ENCODE results near the gene FOXC1.
A peak's percentile ranks its signal among the peaks of the same experiment; 100 is the strongest.

The FOXC1 gene

DNA sequence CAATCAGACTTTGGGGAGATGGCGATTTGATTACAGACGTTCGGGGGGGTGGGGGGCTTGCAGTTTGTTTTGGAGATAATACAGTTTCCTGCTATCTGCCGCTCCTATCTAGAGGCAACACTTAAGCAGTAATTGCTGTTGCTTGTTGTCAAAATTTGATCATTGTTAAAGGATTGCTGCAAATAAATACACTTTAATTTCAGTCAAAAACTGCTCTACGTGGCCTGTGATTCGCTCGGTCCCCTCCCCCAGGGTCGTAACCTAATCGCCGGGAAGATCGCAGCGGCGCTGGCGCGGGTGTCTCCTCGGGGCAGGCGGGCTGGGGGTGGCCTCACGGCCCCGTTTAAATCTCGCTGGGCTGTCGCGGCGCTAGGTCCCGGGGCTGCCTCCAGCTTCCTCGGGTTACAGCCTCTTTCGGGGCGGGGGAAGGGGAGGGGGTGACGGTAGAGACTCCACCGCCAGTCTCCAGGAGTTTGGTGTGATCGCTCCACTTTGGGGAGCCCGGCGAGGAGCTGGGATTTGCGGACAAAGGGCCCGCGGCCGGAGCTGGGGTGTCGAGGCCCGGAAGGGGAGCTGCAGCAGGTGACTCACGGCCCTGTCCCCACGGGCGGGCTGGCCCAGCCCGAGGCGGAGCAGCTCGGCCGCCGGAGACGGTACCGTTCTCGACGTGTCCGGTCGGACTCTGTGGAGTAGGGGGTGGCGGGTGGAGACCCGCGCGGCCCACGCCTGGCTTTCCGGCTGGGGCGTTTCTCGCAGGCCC is 4.2 kb downstream of the FOXC1 start:
- Histone ChIP-seq H3K27me3 (ENCODE audit: insufficient read depth, low read length) (peaks cover 99% of the 10 kb centered on the region), H3K4me3 (ENCODE audit: low read length) (peak overlapping the region; percentile 42), H3K9ac (ENCODE audit: low read depth, low read length) (peak overlapping the region; percentile 31; the same call in 1 of the 2 replicates), H3K36me3 (ENCODE audit: insufficient read depth, low read length) (no peaks in the 10 kb centered on the region), H3K27ac (ENCODE audit: low read depth, low read length) (no peak overlapping the region), H3K9me3 (ENCODE audit: insufficient read depth, low read depth, low read length) (no peaks in the 10 kb centered on the region), H3K4me1 (ENCODE audit: insufficient read depth, low read length) (no peaks in the 10 kb centered on the region)
- WGBS, result under 1% methylated on average over 60 of the region's 60 CpGs

GRCh38 chr6:1614448-1615150 is 4.9 kb downstream of the FOXC1 start:
- H3K36me3 ChIP-seq (ENCODE audit: insufficient read depth, low read length), result no peaks in the 10 kb centered on the region
- H3K27me3 ChIP-seq (ENCODE audit: insufficient read depth, low read length), result peaks cover 100% of the 10 kb centered on the region
- under 1% methylated on average over 85 of the region's 85 CpGs for WGBS
- H3K4me3 ChIP-seq (ENCODE audit: low read length), result peak overlapping the region; percentile 45
- H3K27ac ChIP-seq (ENCODE audit: low read depth, low read length), result no peak overlapping the region
- no peaks in the 10 kb centered on the region for H3K9me3 ChIP-seq (ENCODE audit: insufficient read depth, low read depth, low read length)
- no peaks in the 10 kb centered on the region for H3K4me1 ChIP-seq (ENCODE audit: insufficient read depth, low read length)
- peak overlapping the region; percentile 44 for H3K9ac ChIP-seq (ENCODE audit: low read depth, low read length)

DNA sequence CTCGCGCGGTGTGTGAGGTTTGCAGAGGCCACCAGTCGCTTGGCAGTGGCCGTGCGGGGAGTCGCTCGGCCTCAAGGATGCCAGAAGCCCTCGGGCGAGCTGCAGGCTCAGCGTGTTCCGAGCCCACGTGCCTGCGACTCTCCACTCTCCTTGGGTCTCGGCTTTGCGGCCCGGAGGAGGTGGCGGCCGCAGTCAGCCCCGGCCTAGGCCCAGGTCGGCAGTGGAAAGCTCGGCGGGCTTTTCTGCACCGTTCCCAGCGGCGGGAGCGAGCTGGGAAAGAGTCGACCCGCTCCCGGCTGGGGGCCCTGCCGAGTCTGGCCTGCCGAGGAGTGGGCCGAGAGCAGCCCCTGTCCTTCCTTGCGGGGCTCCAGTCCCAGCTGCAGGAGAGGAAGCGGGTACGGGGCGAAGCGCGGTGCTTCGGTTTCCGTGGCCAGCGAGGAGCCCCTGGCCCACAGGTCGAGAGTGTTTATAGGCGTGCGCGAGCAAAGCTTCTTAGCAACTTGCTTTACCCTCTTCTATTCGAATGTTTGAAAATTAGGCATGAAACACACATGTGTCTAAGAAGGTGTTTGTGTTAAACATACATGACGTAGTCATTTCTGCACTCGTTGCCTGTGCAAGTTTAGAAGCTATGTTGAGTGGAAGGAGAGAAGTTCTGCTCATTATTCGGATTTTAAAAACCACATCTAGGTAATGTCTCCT is 5.6 kb downstream of the FOXC1 start:
- H3K9ac ChIP-seq (ENCODE audit: low read depth, low read length), result peak overlapping the region; percentile 44; the same call in 1 of the 2 replicates
- peaks cover 100% of the 10 kb centered on the region for H3K27me3 ChIP-seq (ENCODE audit: insufficient read depth, low read length)
- WGBS, result 4% methylated on average over 50 of the region's 50 CpGs
- no peak overlapping the region for H3K27ac ChIP-seq (ENCODE audit: low read depth, low read length)
- no peaks in the 10 kb centered on the region for H3K4me1 ChIP-seq (ENCODE audit: insufficient read depth, low read length)
- H3K9me3 ChIP-seq (ENCODE audit: insufficient read depth, low read depth, low read length), result no peaks in the 10 kb centered on the region
- H3K36me3 ChIP-seq (ENCODE audit: insufficient read depth, low read length), result no peaks in the 10 kb centered on the region
- peak overlapping the region; percentile 45 for H3K4me3 ChIP-seq (ENCODE audit: low read length)

- Histone ChIP-seq H3K9me3 (ENCODE audit: insufficient read depth, low read depth, low read length) (no peaks in the 10 kb centered on the region), H3K27ac (ENCODE audit: low read depth, low read length) (no peak overlapping the region), H3K4me3 (ENCODE audit: low read length) (no peak overlapping the region), H3K36me3 (ENCODE audit: insufficient read depth, low read length) (no peaks in the 10 kb centered on the region), H3K9ac (ENCODE audit: low read depth, low read length) (no peak overlapping the region), H3K27me3 (ENCODE audit: insufficient read depth, low read length) (peaks cover 100% of the 10 kb centered on the region), H3K4me1 (ENCODE audit: insufficient read depth, low read length) (peaks cover 3% of the 10 kb centered on the region; the same call in 1 of the 2 replicates)
- 37% methylated on average over 8 of the region's 10 CpGs for WGBS
Measured at GRCh38 chr6:1615853-1616420, 6.2 kb downstream of the FOXC1 start.

DNA sequence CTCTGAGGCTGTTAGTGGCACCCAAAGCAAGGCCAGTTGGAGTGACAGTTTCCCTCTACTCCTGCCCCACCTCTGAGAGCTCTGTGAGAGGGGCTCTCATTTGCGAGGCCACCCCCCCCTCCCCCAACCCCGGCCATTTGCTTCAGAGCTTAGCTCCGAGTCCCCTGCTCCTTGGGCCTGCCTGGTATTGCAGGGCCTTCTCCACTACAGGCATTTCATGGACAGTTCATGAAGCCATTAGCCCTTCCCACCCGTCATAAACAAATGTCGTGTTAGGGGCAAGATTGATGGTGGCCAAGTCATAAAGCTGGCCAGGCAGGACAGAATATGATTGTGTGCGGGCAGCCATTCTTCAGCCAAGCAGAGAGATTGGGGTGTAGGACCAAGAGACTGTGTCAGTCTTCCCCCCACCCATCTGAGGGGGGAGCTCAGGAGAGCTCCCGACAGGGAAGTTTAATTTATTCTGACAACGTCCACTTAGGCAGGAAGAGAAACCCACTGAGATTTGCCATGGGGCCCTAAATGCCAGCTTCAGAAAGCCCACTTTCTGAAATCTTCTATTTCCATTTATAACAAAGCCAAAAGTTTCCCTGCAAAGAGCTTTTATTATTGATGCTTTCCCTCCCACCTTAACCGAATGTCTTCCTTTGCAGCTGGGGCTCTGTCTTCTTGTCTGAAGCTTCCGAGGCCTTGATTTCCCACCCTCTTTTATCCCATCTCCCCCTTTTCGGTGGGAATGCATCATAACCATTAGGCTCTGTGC is 7.2 kb downstream of the FOXC1 start:
- no peaks in the 10 kb centered on the region for H3K36me3 ChIP-seq (ENCODE audit: insufficient read depth, low read length)
- H3K27me3 ChIP-seq (ENCODE audit: insufficient read depth, low read length), result peaks cover 100% of the 10 kb centered on the region
- no peaks in the 10 kb centered on the region for H3K9me3 ChIP-seq (ENCODE audit: insufficient read depth, low read depth, low read length)
- H3K4me1 ChIP-seq (ENCODE audit: insufficient read depth, low read length), result peaks cover 3% of the 10 kb centered on the region; the same call in 1 of the 2 replicates
- WGBS, result 24% methylated on average over 11 of the region's 11 CpGs
- no peak overlapping the region for H3K9ac ChIP-seq (ENCODE audit: low read depth, low read length)
- no peak overlapping the region for H3K27ac ChIP-seq (ENCODE audit: low read depth, low read length)
- no peak overlapping the region for H3K4me3 ChIP-seq (ENCODE audit: low read length)

DNA sequence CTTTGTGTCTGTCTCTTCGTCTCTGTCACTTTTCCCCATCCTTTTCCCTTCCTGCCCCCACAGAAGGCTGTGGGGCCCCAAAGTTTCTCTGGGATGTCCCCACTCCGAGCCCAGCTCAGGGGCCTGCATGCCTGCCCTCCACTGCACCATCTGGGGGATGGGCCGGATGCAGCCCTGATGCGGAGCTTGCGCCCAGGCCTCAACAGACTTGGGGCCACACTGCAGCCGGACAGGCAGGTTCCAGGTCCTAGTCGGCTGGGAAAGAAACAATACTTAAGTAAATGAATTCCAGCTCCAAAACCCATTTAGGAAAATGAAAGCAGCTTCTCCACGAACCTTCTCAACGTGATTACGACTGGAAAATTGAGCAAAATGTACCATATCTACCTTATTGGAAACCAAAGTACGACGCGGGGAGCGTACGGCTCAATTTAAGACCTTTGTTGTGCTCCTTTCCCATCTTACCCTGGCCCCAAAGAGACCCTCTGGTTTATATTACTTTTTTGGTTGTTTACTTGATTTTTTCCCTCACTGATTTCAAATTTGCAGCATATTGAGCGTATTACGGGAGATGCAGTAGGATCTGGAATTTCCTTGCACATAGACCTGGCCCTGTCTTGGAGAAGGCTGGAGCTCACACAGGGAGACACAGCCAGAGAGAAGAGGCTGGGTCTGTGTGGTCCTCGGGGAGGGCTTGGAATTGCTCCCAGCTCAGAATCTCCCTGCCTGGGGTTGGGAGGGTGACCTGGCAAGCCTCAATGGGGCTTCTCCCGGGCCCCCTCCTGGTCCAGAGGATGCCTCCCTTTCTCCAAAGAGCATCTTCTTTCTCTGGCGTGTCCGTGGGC is 8.0 kb downstream of the FOXC1 start:
- WGBS, result 49% methylated on average over 21 of the region's 21 CpGs
- Histone ChIP-seq H3K36me3 (ENCODE audit: insufficient read depth, low read length) (no peaks in the 10 kb centered on the region), H3K9ac (ENCODE audit: low read depth, low read length) (no peak overlapping the region), H3K27ac (ENCODE audit: low read depth, low read length) (no peak overlapping the region), H3K27me3 (ENCODE audit: insufficient read depth, low read length) (peaks cover 100% of the 10 kb centered on the region), H3K4me3 (ENCODE audit: low read length) (no peak overlapping the region), H3K9me3 (ENCODE audit: insufficient read depth, low read depth, low read length) (no peaks in the 10 kb centered on the region), H3K4me1 (ENCODE audit: insufficient read depth, low read length) (peaks cover 3% of the 10 kb centered on the region; the same call in 1 of the 2 replicates)

DNA sequence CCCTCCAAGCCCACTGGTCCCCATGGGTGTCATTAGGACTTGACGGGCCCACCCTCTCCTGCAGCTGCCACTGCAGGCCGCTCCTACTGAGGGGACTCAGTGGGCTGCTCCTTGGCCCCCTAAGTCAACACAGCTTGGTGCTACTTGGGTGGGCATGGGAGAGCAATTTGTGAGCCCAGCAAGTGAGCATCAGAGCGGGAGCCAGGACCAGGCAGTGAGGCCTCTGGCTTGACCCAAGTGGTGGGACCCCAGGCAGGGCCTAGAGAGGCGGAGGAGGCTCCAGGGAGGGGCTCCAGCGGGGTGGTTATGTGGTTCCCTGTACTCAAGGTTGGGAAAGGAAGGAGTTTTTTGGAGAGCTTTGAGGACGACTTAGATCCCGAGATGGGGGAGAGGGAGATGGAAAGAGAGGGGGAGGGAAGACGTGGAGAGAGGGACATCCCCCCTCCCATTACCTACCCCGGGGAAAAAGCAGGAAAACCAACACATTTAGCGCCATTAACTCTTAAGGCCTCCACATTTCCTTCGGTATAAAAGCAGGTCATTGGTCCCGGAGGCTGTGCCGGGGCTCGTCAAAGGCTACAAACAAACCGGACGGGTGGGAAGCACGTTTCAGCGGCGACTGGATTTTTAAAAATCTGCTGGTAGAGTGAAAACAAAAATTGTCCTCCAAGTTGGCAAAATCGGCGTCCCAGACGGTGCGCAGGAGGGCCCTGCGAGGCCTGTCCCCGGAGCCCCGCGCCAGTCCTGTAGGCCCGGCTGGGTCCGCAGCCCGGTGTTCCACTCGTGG is 8.8 kb downstream of the FOXC1 start:
- no peaks in the 10 kb centered on the region for H3K9me3 ChIP-seq (ENCODE audit: insufficient read depth, low read depth, low read length)
- peaks cover 6% of the 10 kb centered on the region for H3K4me1 ChIP-seq (ENCODE audit: insufficient read depth, low read length)
- H3K27me3 ChIP-seq (ENCODE audit: insufficient read depth, low read length), result peaks cover 100% of the 10 kb centered on the region
- H3K9ac ChIP-seq (ENCODE audit: low read depth, low read length), result no peak overlapping the region
- H3K36me3 ChIP-seq (ENCODE audit: insufficient read depth, low read length), result no peaks in the 10 kb centered on the region
- 13% methylated on average over 29 of the region's 31 CpGs for WGBS
- H3K27ac ChIP-seq (ENCODE audit: low read depth, low read length), result no peak overlapping the region
- no peak overlapping the region for H3K4me3 ChIP-seq (ENCODE audit: low read length)

DNA sequence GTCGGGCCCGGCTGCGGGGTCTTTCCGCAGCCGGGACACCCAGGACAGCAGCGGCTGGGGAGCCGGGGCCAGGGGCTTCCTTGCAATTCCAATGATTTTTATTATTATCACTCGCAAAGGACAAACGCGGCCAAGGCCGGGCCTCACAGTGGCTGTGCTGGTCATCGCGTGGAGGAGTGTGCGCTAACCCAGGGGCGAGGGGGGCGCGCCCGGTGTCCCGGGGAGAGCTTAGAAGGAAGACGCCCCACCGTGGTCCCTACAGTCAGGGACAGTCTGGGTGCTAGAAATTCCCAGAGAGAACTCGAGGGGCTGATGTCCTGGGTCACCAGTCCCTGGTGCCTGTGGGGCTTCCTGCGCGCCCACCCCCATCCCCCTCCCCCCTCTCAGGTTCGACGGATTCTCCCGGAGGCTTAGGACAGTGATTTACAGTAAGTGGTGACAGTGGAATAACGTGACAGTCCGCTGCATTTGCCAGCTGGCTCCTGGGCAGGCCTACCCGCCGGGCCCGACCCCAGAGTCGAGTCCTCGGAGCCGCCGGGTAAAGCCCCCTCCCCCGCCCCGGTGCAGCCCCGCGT is 9.5 kb downstream of the FOXC1 start:
- Histone ChIP-seq H3K9ac (ENCODE audit: low read depth, low read length) (no peak overlapping the region), H3K36me3 (ENCODE audit: insufficient read depth, low read length) (no peaks in the 10 kb centered on the region), H3K27ac (ENCODE audit: low read depth, low read length) (no peak overlapping the region), H3K27me3 (ENCODE audit: insufficient read depth, low read length) (peaks cover 100% of the 10 kb centered on the region), H3K4me3 (ENCODE audit: low read length) (peak overlapping the region; percentile 34), H3K9me3 (ENCODE audit: insufficient read depth, low read depth, low read length) (no peaks in the 10 kb centered on the region), H3K4me1 (ENCODE audit: insufficient read depth, low read length) (peaks cover 6% of the 10 kb centered on the region)
- WGBS, result 4% methylated on average over 38 of the region's 40 CpGs

DNA sequence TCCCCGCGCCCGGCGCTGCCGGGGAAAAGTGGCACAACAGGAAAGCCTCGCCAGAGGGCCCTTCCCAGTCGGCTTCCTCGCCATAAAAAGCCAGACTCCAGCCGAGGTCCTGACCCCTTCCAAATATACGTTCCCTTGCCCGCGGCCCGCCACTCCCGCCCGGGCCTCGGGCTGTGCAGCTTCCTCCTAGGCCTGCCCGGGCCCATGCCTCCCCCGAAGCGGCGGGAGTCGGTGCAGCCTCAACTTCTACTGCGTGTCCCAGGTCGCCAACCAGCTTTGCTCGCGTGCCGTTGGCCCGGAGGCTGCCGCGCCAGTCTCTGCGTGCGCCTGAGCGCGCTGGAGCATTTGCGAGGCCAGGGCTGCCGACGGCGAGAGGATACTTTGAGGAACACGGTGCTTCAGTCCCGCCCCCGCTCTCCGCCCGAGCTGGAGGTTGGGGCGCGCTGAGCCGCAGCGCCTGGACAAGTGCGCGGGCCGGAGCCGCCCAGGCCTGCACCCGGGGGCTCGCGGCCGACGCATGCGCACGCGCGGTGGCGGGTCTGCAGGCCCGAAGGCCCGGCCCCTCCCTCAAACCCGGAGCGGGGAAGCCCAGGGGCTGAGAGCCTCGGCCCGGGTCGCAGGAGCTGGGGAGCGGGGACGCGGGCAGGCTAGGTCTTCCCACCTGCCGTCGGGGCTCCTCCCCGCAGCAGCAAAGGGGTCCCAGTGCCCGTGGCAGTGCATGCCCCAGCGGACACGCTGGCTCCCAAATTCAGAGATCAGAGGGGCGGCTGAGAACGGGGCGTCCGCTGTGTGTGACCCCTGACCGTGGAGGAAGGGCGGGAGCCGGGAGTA is 10.2 kb downstream of the FOXC1 start:
- 1% methylated on average over 83 of the region's 83 CpGs for WGBS
- peak overlapping the region; percentile 34 for H3K4me3 ChIP-seq (ENCODE audit: low read length)

More for the DNA sequence above, 10.2 kb downstream of the FOXC1 start:
- Histone ChIP-seq H3K4me1 (ENCODE audit: insufficient read depth, low read length) (peaks cover 6% of the 10 kb centered on the region), H3K36me3 (ENCODE audit: insufficient read depth, low read length) (no peaks in the 10 kb centered on the region), H3K9ac (ENCODE audit: low read depth, low read length) (no peak overlapping the region), H3K9me3 (ENCODE audit: insufficient read depth, low read depth, low read length) (no peaks in the 10 kb centered on the region), H3K27me3 (ENCODE audit: insufficient read depth, low read length) (peaks cover 100% of the 10 kb centered on the region), H3K27ac (ENCODE audit: low read depth, low read length) (no peak overlapping the region)
